GM23338 (cell line): ENCODE data around the gene RRP12.

Experiments used
- CREB1 ChIP-seq: fragments of 250-450 bp; sonication (Bioruptor Pico); IDR thresholded peaks from 2 replicates; pipeline ENCODE4 v1.5.0; 2020; ENCODE audit warnings: low read depth, mild to moderate bottlenecking, moderate library complexity
- CTCF ChIP-seq, 2 experiments: fragments of 200-600 bp in 1 of 2; sonication (generic) in 1 of 2; conservative IDR thresholded peaks; 2 replicates each; pipeline versions ENCODE4 v1.5.1 to v1.6.1; 2016 to 2017; ENCODE audit warnings: antibody characterized with exemption in 2 of 2, low read depth in 2 of 2, mild to moderate bottlenecking in 2 of 2, moderate library complexity in 1 of 2
- EZH2 ChIP-seq: fragments of 200-600 bp; sonication (generic); IDR thresholded peaks from one replicate; pipeline ENCODE4 v1.8.0; 2017; ENCODE audit warnings: antibody characterized with exemption, mild to moderate bottlenecking, low read depth; ENCODE audit not compliant: unreplicated experiment
- EZH2phosphoT487 ChIP-seq: fragments of 200-600 bp; sonication (generic); IDR thresholded peaks from one replicate; pipeline ENCODE4 v1.8.1; 2018; ENCODE audit warnings: antibody characterized with exemption; ENCODE audit not compliant: unreplicated experiment
- POLR2AphosphoS5 ChIP-seq: IDR thresholded peaks from 2 replicates; pipeline ENCODE4 v1.6.1; 2016; ENCODE audit warnings: antibody characterized with exemption, low read depth
- REST ChIP-seq: IDR thresholded peaks from one replicate; pipeline ENCODE4 v1.6.1; 2018; ENCODE audit warnings: antibody characterized with exemption; ENCODE audit not compliant: unreplicated experiment
- ZNF331 ChIP-seq: fragments of 250-450 bp; sonication (Bioruptor Pico); IDR thresholded peaks from 2 replicates; pipeline ENCODE4 v1.5.0; 2020; ENCODE audit warnings: low read depth, mild to moderate bottlenecking, moderate library complexity

GRCh38 chr10:97318772-97319651 is 82.1 kb downstream of the RRP12 start, which contains the start of gene FRAT1:
- no peak for TF ChIP-seq CTCF (conservative IDR thresholded peaks at IDR 0.05; ENCODE audit: low read depth in 2 of 2)
- no peak for TF ChIP-seq ZNF331 (CRISPR knock-in tag)
- TF ChIP-seq POLR2AphosphoS5: peak; percentile 60
- peak; percentile 97 for TF ChIP-seq CREB1
- no peak for TF ChIP-seq EZH2
- TF ChIP-seq EZH2phosphoT487: no peak
- no peak for TF ChIP-seq REST
